Measurements from ENCODE around the gene SP6.

The SP6 gene

DNA sequence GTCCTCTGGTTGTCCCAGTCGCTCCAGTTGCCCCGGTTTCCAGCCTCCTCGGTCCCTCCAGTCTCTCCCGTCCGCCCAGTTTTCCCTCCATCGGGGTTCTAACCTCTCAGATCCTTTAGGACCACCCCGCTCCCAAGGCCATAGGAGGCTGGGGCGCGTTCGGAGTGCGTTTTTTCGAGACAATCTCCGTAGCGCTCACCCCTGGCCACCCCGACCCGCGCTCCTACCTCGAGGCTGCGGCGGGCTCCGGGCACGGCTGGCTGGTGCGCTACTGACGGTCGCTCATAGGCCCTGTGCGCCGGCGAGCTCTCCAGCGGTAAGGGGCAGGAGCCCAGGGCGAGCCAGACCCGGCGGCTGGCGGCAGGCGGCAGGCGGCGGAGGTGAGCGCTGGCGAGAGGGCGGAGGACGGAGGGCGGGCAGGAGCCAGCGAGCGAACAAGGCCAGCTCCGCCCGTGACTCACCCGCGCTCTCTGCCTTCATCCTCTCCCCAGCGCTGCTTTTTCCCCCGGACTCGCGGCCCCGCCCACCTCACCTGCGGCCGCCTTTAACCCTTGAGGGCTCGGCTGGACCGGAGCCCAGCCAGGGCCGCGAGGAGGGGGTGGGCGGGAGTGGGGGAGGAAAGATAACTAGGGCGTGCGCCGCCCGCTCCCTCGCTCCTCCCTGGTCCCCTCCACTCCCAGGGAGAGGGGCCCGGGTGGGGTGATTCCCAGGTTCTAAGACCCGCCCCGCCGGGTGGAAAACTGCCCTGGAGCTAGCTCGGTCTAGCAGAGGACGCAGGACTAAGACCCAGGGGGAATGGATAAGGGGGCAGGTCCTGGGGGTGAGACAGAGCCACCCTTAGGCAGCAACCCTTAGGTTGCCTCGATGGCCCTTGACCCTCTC lies at the start of gene SP6:
Gene SP6, minus strand, starts transcription at position 472 of the 882 bp plus-strand sequence. CDS start 2,734 bp downstream, outside the sequence.
- DNase-seq: no peak

GRCh38 chr17:47899643-47900042 lies 48.7 kb upstream of the SP6 start:
- DNase-seq: no peak

GRCh38 chr17:47898241-47898640 lies 47.3 kb upstream of the SP6 start:
- no peak for DNase-seq

- no peak for DNase-seq
Measured at GRCh38 chr17:47897561-47897960, 46.6 kb upstream of the SP6 start.

DNA sequence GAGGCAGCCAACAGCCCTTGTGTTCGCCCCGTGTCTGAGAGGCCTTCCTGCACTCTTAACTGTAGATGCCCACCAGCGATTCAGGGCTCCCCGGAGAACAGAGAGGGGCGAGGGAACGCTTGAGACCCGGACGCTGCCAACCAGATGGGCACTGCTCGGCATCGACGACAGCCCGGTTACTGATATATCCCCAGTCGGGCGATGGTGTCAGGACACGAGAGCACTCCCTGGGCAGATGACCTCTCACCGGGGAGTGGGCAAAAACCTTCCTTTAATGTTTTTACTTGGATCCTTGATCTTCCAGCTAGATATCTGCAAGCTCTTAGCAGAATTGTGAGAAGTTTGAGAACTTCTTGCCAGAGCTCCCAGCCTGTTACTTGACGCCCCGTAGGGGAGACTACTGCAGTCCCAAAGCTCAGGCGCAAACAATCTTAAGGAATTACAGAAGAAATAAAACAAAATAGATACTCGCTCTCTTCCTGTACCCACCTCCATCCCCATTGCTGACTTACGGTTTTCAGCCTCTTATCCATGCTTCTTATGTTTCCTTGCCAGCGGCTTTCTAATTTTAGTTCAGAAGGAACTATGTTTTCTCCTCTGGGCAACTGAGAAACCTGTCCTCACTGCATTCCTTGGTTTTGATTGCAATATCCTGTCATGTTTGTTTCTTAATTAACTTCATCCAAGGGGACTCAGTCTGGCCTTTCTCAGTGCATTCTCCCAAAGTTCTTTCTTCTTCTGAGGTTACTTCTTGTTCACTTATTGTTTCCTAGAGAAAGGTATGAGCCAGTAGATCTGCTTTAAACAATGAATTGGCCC lies 45.9 kb upstream of the SP6 start:
- peak; percentile 63 for DNase-seq

- peak; percentile 100 for DNase-seq
Measured at GRCh38 chr17:47895856-47896671, 45.1 kb upstream of the SP6 start, which contains the start of gene SP2. SP2 (plus strand) TSS chr17:47896236; CDS start chr17:47896287, 51 bp downstream.

DNA sequence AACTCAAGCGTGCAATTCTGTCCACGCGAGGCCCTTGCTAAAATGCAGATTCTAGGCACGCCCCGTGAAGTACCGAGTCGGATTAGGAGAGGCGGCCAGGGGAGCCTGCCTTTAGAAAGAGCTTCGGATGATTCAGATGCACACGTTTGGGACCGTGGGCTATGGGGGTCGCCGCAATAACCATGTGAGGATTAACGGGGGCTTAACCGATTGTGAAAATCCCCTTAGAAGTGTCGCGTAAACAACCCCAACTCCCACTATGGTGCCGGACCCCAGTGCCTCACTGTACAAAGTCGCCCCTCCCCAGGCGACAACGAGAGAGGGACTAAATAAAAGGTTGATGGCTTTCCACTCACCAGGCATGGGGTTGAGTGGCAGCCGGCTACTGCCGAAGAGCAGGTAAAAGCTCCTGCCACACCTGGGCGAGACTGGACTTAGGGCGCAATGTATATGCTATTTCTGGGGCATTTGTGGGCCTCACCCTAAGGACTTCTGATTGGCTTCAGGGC lies 44.4 kb upstream of the SP6 start:
- DNase-seq: peak; percentile 71

- DNase-seq: peak; percentile 43
Measured at GRCh38 chr17:47894498-47895346, 43.8 kb upstream of the SP6 start.

DNA sequence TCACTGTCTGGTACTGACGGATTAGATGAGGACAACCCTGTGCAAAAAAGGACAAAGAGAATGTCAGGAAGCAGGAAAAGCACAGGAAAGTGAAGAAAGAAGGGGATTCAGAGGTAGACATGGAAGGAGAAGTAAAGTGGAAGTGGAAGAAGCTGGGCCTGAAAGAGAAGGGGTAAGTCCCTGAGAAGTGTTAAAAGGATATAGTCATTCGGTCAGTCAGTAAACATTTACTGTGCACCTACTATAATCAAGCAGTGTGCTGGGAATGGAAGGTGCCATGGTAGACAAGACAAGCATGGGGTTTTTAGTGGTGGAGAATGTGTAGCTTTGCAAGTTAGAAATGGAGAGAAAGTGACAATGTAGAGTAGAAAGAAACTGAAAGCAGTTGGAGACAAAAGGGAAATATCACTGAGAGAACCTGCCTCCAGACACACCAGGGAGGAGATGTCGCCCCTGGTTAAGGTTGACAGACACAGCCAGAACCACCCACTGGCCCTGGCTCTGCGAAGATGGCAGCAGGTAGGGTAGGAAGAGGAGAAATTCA lies 40.7 kb upstream of the SP6 start:
- DNase-seq: no peak

GRCh38 chr17:47889734-47890529 lies 39.0 kb upstream of the SP6 start:
- DNase-seq: peak; percentile 85

GRCh38 chr17:47888293-47888692 lies 37.3 kb upstream of the SP6 start:
- no peak for DNase-seq

DNA sequence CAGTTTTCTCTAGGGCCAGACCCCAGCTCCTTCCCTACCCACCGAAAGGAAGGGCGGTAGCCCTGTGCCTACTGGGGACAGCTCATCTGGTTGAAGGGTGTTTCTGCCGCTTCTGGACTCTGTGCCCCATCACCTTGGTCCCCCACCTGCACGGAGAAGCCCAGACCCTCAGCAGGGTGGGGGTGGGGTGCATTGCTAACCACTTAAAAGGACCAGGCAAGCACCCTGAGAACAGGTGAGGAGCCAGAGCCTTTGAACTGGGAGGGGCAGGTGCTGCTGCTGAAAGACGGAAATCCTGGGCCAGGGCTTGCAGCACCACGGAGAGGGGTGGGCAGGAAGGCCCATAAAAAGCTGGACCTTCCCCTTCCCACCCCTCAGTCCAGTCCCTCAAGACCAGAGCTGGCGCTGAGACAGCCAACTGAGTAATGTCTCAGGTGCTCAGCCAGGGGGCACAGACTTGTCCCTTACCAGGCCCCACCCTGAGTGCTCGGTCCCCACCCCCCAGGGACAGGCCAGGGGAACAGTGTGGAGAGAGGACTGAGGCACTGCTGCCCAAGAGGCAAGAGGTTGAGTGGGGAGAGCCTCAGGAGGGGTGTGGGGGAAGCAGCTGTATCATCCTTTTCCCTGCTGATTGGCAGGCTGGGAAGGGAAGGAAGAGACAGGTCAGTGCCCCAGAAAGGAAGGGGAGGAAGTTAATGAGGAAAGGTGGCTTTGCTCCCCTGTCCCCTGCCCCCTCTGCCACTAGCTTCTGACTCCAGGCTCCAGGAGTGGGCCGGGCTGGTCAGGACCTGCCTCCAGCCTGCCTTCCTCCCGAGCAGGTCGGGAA lies 34.2 kb upstream of the SP6 start:
- no peak for DNase-seq

DNA sequence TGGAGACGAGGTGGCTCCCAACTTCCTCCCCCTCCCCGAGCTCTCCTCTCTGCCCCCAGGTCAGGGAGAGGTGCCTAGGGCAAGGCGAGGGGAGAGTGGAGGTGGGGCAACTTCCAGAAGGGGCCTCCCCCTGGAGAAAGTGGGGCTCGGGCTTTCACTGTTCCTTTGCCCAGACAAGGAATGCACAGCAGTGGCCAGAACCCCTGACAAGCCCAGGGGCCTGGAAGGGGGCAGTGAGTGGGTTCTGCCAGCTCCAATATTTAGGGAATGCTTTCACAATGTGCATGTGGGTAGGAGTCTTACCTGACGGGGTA lies 33.4 kb upstream of the SP6 start:
- DNase-seq: no peak

DNA sequence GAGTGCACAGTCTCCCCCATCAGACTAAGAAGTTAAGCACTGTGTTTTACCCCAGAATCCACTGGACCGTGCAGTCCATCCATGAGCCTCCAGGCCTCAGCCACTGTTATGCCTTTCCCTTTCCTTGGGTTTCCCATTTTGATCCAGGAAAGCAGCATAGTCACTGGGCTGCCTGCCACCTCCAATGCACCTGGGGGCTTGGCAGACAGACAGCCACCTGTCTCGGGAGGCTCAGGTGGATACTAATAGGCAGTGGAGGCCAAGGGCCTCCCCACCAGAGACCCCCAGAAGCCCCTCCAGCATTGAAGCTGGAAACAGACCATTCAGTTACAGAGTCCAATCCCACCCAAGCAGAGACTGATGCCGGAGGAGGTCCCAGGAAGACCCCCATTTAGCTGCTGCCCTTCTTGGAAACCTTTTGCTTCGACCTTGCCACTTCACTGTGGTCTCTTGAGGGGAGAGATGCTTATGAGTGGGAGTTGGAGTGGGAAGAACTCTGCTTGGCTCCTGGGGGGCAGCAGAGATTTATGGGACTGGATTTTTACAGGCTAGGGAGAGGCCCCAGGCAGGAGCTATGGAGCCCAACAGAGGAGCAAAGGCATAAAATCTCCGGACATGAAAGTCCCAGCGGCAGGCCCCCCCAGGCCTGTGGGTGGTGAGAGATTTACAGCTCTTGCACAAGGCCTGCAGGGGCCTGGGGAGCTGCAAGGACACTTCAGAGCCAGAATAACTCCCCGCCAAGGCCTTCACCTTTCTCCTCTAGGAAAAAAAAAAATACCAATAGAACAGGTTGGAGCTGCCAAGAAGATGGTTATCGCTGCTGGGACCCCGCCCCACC lies 32.8 kb upstream of the SP6 start:
- DNase-seq: no peak

DNA sequence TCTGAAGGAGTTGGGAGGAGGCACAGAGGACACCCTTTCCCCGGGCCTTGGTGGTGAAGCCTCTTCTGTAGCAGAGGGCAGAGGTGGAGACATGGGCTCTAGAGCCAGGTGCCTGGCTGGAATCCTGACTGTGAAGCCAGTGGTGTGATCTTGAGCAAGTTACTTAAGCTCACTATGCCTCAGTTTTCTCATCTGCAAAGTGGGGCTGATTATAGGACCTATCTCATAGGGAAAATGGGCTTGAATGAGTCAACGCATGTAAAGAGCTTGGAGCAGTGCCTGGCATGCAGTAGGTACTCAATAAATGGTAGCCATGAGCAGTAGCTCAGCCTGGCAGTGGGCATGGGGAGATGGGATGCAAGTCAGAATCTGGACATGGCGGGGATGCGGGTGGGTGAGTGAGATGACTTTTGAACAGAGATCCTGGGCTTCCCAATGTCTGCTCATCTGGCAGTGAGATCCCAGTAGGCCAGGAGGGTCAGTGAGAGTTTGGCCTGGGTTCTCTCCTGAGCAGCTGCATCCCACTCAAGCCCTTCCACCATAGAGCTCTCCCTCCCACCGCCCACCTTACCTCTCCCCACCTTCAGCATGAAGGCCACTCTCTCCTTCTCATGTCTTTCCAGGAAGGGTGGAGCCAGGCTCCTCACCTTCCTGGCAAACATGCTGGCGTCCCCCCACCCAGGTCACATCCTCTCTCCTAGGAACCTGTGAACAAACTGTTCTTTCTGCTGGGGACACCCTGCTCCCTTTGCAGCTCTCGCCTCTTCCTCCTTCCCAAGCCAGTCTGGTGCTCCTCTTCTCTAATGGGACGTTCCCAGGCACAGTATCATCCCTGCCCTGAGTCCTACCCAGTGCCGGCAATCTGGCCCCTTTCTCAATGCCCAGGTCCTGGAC lies 32.0 kb upstream of the SP6 start:
- no peak for DNase-seq

GRCh38 chr17:47882247-47882646 lies 31.3 kb upstream of the SP6 start:
- DNase-seq: no peak

DNA sequence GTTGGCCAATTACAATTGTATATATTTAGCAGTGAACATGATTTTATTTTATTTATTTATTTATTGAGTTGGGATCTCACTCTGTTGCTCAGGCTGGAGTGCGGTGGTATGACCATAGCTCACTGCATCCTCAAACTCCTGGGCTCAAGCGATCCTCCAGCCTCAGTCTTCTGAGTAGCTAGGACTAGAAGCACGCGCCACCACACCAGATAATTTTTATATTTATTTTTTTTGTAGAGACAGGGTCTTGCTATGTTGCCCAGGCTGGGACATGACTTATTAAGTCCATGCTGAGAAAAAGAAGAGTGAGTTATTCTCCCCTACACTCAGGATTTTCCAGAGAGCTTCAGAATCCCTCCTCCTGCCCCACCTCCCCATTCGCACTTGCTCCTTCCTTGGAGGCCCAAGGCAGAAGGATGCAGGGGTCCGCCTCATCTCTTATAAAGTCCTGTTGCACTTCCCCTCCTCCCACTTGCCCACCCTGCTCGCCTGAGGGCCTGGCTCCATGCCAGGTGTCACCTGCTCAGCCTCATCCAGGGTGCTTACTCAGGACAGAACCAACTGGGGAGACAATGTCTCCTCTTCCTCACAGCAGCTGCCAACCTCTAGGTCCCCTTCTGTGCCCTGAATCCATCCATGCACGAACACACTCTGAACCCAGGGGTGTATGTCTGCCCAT lies 29.0 kb upstream of the SP6 start:
- DNase-seq: no peak

Measured in OCI-M1 (cell line).